GM21360 (cell line): ENCODE results near the gene IGF1R.

Experiments used
- ATAC-seq: cut with Tn5 transposase; IDR thresholded peaks from one replicate; pipeline ENCODE4 v1.9.1; 2021; ENCODE audit warnings: mild to moderate bottlenecking, moderate library complexity; ENCODE audit not compliant: unreplicated experiment

IGF1R gene

GRCh38 chr15:98724048-98724447 lies 75.7 kb downstream of the IGF1R start:
- ATAC-seq = no peak

GRCh38 chr15:98724494-98724893 lies 76.2 kb downstream of the IGF1R start:
- no peak for ATAC-seq

- no peak for ATAC-seq
Measured at GRCh38 chr15:98725874-98726273, 77.5 kb downstream of the IGF1R start.

GRCh38 chr15:98727115-98728040 lies 79.0 kb downstream of the IGF1R start:
- ATAC-seq = no peak

- no peak for ATAC-seq
Measured at GRCh38 chr15:98728082-98728810, 79.9 kb downstream of the IGF1R start.

- ATAC-seq = no peak
Measured at GRCh38 chr15:98728811-98729160, 80.4 kb downstream of the IGF1R start.

- no peak for ATAC-seq
Measured at GRCh38 chr15:98729446-98730042, 81.2 kb downstream of the IGF1R start.

GRCh38 chr15:98730860-98731711 lies 82.7 kb downstream of the IGF1R start:
- no peak for ATAC-seq

- no peak for ATAC-seq
Measured at GRCh38 chr15:98731712-98732450, 83.5 kb downstream of the IGF1R start.

GRCh38 chr15:98733098-98733497 lies 84.8 kb downstream of the IGF1R start:
- ATAC-seq = no peak

GRCh38 chr15:98734466-98735199 lies 86.3 kb downstream of the IGF1R start:
- ATAC-seq = no peak

GRCh38 chr15:98735304-98735703 lies 87.0 kb downstream of the IGF1R start:
- ATAC-seq = no peak

- ATAC-seq = no peak
Measured at GRCh38 chr15:98735895-98736617, 87.7 kb downstream of the IGF1R start.

GRCh38 chr15:98737159-98737558 lies 88.8 kb downstream of the IGF1R start:
- ATAC-seq = no peak

GRCh38 chr15:98737721-98738120 lies 89.4 kb downstream of the IGF1R start:
- ATAC-seq = no peak

GRCh38 chr15:98738689-98739401 lies 90.5 kb downstream of the IGF1R start:
- no peak for ATAC-seq

GRCh38 chr15:98740295-98740694 lies 92.0 kb downstream of the IGF1R start:
- no peak for ATAC-seq

GRCh38 chr15:98740963-98741362 lies 92.6 kb downstream of the IGF1R start:
- ATAC-seq = no peak
